Stimulated activated CD4-positive, alpha-beta T cell treated with anti-CD3 and anti-CD28 coated beads, Interleukin-4, amount 100 ng/mL, for 4 hours (primary cell): ENCODE measurements around the gene WDR27.

ENCODE experiments used
- DNase-seq, 2 experiments: peaks; one replicate each; pipeline ENCODE4 v3.0.0-alpha.2; 2020

Gene WDR27

GRCh38 chr6:169510871-169511270, 191.0 kb downstream of the WDR27 start:
- DNase-seq = no peak

GRCh38 chr6:169508452-169508851, 193.4 kb downstream of the WDR27 start:
- no peak for DNase-seq

GRCh38 chr6:169503422-169504152, 198.2 kb downstream of the WDR27 start:
- DNase-seq = no peak

GRCh38 chr6:169502445-169502844, 199.4 kb downstream of the WDR27 start:
- no peak for DNase-seq

GRCh38 chr6:169501777-169502313, 200.0 kb downstream of the WDR27 start:
- DNase-seq = no peak

GRCh38 chr6:169501128-169501527, 200.7 kb downstream of the WDR27 start:
- DNase-seq = no peak

- DNase-seq = no peak
Measured at GRCh38 chr6:169500688-169501087, 201.1 kb downstream of the WDR27 start.

GRCh38 chr6:169499848-169500247, 202.0 kb downstream of the WDR27 start:
- DNase-seq = no peak

GRCh38 chr6:169498916-169499513, 202.8 kb downstream of the WDR27 start:
- DNase-seq = no peak

- no peak for DNase-seq
Measured at GRCh38 chr6:169495601-169496000, 206.2 kb downstream of the WDR27 start.

GRCh38 chr6:169494038-169494437, 207.8 kb downstream of the WDR27 start:
- no peak for DNase-seq

GRCh38 chr6:169491482-169491881, 210.3 kb downstream of the WDR27 start:
- DNase-seq = no peak

- DNase-seq = no peak
Measured at GRCh38 chr6:169490830-169491229, 211.0 kb downstream of the WDR27 start.

GRCh38 chr6:169490246-169490641, 211.6 kb downstream of the WDR27 start:
- no peak for DNase-seq

GRCh38 chr6:169489563-169490245, 212.1 kb downstream of the WDR27 start:
- DNase-seq = no peak

- no peak for DNase-seq
Measured at GRCh38 chr6:169487579-169488436, 214.0 kb downstream of the WDR27 start.

GRCh38 chr6:169479783-169480495, 221.9 kb downstream of the WDR27 start:
- no peak for DNase-seq

- DNase-seq = no peak
Measured at GRCh38 chr6:169474362-169474761, 227.5 kb downstream of the WDR27 start.

GRCh38 chr6:169473663-169474062, 228.2 kb downstream of the WDR27 start:
- DNase-seq = no peak

GRCh38 chr6:169472786-169473416, 228.9 kb downstream of the WDR27 start:
- no peak for DNase-seq

- no peak for DNase-seq
Measured at GRCh38 chr6:169470790-169471189, 231.0 kb downstream of the WDR27 start.

- DNase-seq = no peak
Measured at GRCh38 chr6:169469028-169469427, 232.8 kb downstream of the WDR27 start.
